GM23248 (cell line): ENCODE results near the gene PPP1R1B. TPM values are rescaled to one million over a fixed set of nuclear protein-coding genes. Genes with fewer than 3 reads are reported as not detected.

ENCODE experiments used
- DNase-seq: peaks from one replicate; pipeline ENCODE4 v3.0.0-alpha.2; 2015
- H2AFZ ChIP-seq: fragments of 200-600 bp; sonication (generic); 2 replicates; pipeline ENCODE4 v1.6.1; 2016; ENCODE audit warnings: antibody characterized with exemption
- H3F3A ChIP-seq: fragments of 200-600 bp; sonication (generic); 2 replicates; pipeline ENCODE4 v1.6.1; 2016; ENCODE audit warnings: mild to moderate bottlenecking, antibody characterized with exemption, mixed run types; ENCODE audit not compliant: insufficient read depth
- H3K27ac ChIP-seq: fragments of 200-600 bp; sonication (generic); 2 replicates; pipeline ENCODE4 v1.5.1; 2016; ENCODE audit warnings: mild to moderate bottlenecking
- H3K27me3 ChIP-seq: fragments of 200-600 bp; sonication (generic); replicated peaks from 2 replicates; pipeline ENCODE4 v1.6.1; 2016; ENCODE audit warnings: mild to moderate bottlenecking; ENCODE audit not compliant: insufficient read depth
- H3K36me3 ChIP-seq: fragments of 200-600 bp; sonication (generic); 2 replicates; pipeline ENCODE4 v1.6.1; 2016; ENCODE audit warnings: low read depth, mild to moderate bottlenecking
- H3K4me1 ChIP-seq: fragments of 200-600 bp; sonication (generic); 2 replicates; pipeline ENCODE4 v1.6.1; 2016; ENCODE audit warnings: mild to moderate bottlenecking; ENCODE audit not compliant: insufficient read depth
- H3K4me2 ChIP-seq: fragments of 200-600 bp; sonication (generic); one replicate; pipeline ENCODE4 v1.6.1; 2016; ENCODE audit warnings: mild to moderate bottlenecking; ENCODE audit not compliant: unreplicated experiment
- H3K4me3 ChIP-seq: fragments of 200-600 bp; sonication (generic); 2 replicates; pipeline ENCODE4 v1.5.1; 2016; ENCODE audit warnings: mild to moderate bottlenecking
- H3K79me2 ChIP-seq: fragments of 200-600 bp; sonication (generic); 2 replicates; pipeline ENCODE4 v1.6.1; 2016; ENCODE audit warnings: mild to moderate bottlenecking; ENCODE audit not compliant: insufficient read depth
- H3K9ac ChIP-seq: fragments of 200-600 bp; sonication (generic); 2 replicates; pipeline ENCODE4 v1.6.1; 2016; ENCODE audit warnings: mild to moderate bottlenecking
- H3K9me2 ChIP-seq: fragments of 200-600 bp; sonication (generic); 2 replicates; pipeline ENCODE4 v1.6.1; 2016; ENCODE audit warnings: mixed run types, mild to moderate bottlenecking, moderate library complexity; ENCODE audit not compliant: insufficient read depth
- H3K9me3 ChIP-seq: fragments of 200-600 bp; sonication (generic); one replicate; pipeline ENCODE4 v1.6.1; 2017; ENCODE audit warnings: low read depth
- H4K20me1 ChIP-seq: fragments of 200-600 bp; sonication (generic); 2 replicates; pipeline ENCODE4 v1.6.0; 2016; ENCODE audit not compliant: insufficient read depth
- EZH2 ChIP-seq: fragments of 200-600 bp; sonication (generic); IDR thresholded peaks from 2 replicates; pipeline ENCODE4 v1.6.1; 2018; ENCODE audit warnings: antibody characterized with exemption, mild to moderate bottlenecking; ENCODE audit not compliant: insufficient read depth, poor library complexity, severe bottlenecking
- EZH2phosphoT487 ChIP-seq: fragments of 200-600 bp; sonication (generic); IDR thresholded peaks from 2 replicates; pipeline ENCODE4 v1.6.1; 2018; ENCODE audit warnings: antibody characterized with exemption, moderate library complexity, mild to moderate bottlenecking, low read depth; ENCODE audit not compliant: insufficient read depth
- WGBS, 2 experiments: methylation state at CpG; one replicate each; pipeline ENCODE4 v1.1.6; 2015 to 2017; ENCODE audit warnings: low lambda C conversion rate in 2 of 2, low coverage in 1 of 2; ENCODE audit errors: missing lambda C conversion rate in 2 of 2; 5-methylcytosine and 5-hydroxymethylcytosine counted together
- in situ Hi-C: fragments of 300-500 bp; cut with MboI; formaldehyde crosslinking; loops from 2 replicates; pipeline ENCODE4 v1.15.0; 2020
- polyA plus RNA-seq: library from polyadenylated mRNA; unstranded; fragments of >200 nt; fragmentation: Nextera tagmentation; extraction: Ambion mirVana; gene quantifications from 2 replicates; pipeline ENCODE4 v1.2.1, GENCODE V29; 2016
- total RNA-seq: library from RNA; depleted of rRNA; stranded (reverse); fragments of >200 nt; shearing (Covaris generic); gene quantifications from 2 replicates; pipeline ENCODE4 v1.2.3, GENCODE V29; 2014

The PPP1R1B gene
- total and polyA plus RNA-seq, 2 experiments from 2014 or later = not detected

- no peak overlapping the region for H3K4me2 ChIP-seq
- no peak overlapping the region for H2AFZ ChIP-seq
- H3K27me3 ChIP-seq = peaks cover 40% of the 10 kb centered on the region
- H3F3A ChIP-seq = peaks cover 7% of the 10 kb centered on the region; the same call in 1 of the 2 replicates
- in situ Hi-C loops = loop anchor here (10.0 kb wide), 1 partner anchor 130 kb away; no protein-coding TSS in a partner anchor
- no peak overlapping the region for H3K9ac ChIP-seq
- H3K4me3 ChIP-seq = no peak overlapping the region
- H3K9me2 ChIP-seq = no peaks in the 10 kb centered on the region
- 47 to 57% methylated on average over 4 of the region's 5 CpGs for WGBS, 2 experiments
- TF ChIP-seq EZH2 = no peak
- TF ChIP-seq EZH2phosphoT487 = no peak
- H3K36me3 ChIP-seq = no peaks in the 10 kb centered on the region
- no peaks in the 10 kb centered on the region for H3K79me2 ChIP-seq
- no peak overlapping the region for H3K27ac ChIP-seq
- no peak for DNase-seq
- H4K20me1 ChIP-seq = no peaks in the 10 kb centered on the region
- H3K9me3 ChIP-seq = no peaks in the 10 kb centered on the region
- no peaks in the 10 kb centered on the region for H3K4me1 ChIP-seq
Observed at GRCh38 chr17:39625198-39625785, 1.5 kb upstream of the PPP1R1B start.

GRCh38 chr17:39627047-39627711 lies 427 bp downstream of the PPP1R1B start:
- H3K27ac ChIP-seq = no peak overlapping the region
- DNase-seq = no peak
- H3K4me3 ChIP-seq = peak overlapping the region; percentile 56
- no peaks in the 10 kb centered on the region for H3K79me2 ChIP-seq
- H3K9ac ChIP-seq = no peak overlapping the region
- TF ChIP-seq EZH2phosphoT487 (no peak), EZH2 (no peak)
- peak overlapping the region; percentile 72 for H3K4me2 ChIP-seq
- H3K36me3 ChIP-seq = no peaks in the 10 kb centered on the region
- peaks cover 44% of the 10 kb centered on the region for H3K27me3 ChIP-seq
- in situ Hi-C loops = loop anchor here (10.0 kb wide), 1 partner anchor 128 kb away; no protein-coding TSS in a partner anchor
- peak overlapping the region; percentile 38; the same call in 1 of the 2 replicates for H2AFZ ChIP-seq
- H4K20me1 ChIP-seq = no peaks in the 10 kb centered on the region
- no peaks in the 10 kb centered on the region for H3K9me2 ChIP-seq
- H3F3A ChIP-seq = peaks cover 5% of the 10 kb centered on the region; the same call in 1 of the 2 replicates
- H3K4me1 ChIP-seq = no peaks in the 10 kb centered on the region
- 1 to 10% methylated on average over 26 to 51 of the region's 72 CpGs for WGBS, 2 experiments
- no peaks in the 10 kb centered on the region for H3K9me3 ChIP-seq

GRCh38 chr17:39627712-39628516 lies 1.2 kb downstream of the PPP1R1B start:
- in situ Hi-C loops = loop anchor here (10.0 kb wide), 1 partner anchor 127 kb away; no protein-coding TSS in a partner anchor
- Histone ChIP-seq H3K9me3 (no peaks in the 10 kb centered on the region), H2AFZ (no peak overlapping the region), H3K4me1 (no peaks in the 10 kb centered on the region), H3F3A (no peaks in the 10 kb centered on the region), H3K36me3 (no peaks in the 10 kb centered on the region), H3K79me2 (no peaks in the 10 kb centered on the region), H3K9ac (no peak overlapping the region), H3K4me2 (no peak overlapping the region), H3K9me2 (no peaks in the 10 kb centered on the region), H3K27me3 (peaks cover 44% of the 10 kb centered on the region), H4K20me1 (no peaks in the 10 kb centered on the region), H3K4me3 (no peak overlapping the region), H3K27ac (no peak overlapping the region)
- no peak for TF ChIP-seq EZH2
- TF ChIP-seq EZH2phosphoT487 = no peak
- DNase-seq = no peak
- 40 to 69% methylated on average over 8 to 15 of the region's 16 CpGs for WGBS, 2 experiments
